22Rv1 (cell line): ENCODE results near the gene CXCR6.
"Not testable (repeated sequence)": the region's sequence is repeated elsewhere in the genome, so short reads cannot be mapped to it uniquely, and the experiment has no call there.

Source experiments
- ZFX ChIP-seq: fragments of 450-650 bp; IDR thresholded peaks from 2 replicates; pipeline ENCODE4 v1.6.1; 2017; ENCODE audit warnings: antibody characterized with exemption, borderline replicate concordance
- TF ChIP-seq, protein P1 (sequence below): fragments of 450-650 bp; IDR thresholded peaks from 2 replicates; pipeline ENCODE4 v1.5.1; 2017; ENCODE audit warnings: mild to moderate bottlenecking

DNA sequence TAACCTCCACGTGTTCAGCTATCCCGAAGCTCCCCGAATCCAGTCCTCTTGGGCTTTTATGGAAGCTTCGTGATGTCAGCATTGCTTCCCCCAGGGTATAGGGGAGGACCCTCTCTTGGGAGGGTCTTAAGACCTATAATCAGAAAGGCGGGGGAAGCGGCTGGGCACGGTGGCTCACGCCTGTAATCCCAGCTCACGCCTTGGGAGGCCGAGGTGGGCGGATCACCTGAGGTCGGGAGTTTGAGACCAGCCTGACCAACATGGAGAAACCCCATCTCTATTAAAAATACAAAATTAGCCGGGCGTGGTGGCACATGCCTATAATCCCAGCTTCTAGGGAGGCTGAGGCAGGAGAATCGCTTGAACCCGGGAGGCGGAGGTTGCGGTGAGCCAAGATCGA is 54.2 kb downstream of the CXCR6 start:
- TF ChIP-seq, protein P1, sequence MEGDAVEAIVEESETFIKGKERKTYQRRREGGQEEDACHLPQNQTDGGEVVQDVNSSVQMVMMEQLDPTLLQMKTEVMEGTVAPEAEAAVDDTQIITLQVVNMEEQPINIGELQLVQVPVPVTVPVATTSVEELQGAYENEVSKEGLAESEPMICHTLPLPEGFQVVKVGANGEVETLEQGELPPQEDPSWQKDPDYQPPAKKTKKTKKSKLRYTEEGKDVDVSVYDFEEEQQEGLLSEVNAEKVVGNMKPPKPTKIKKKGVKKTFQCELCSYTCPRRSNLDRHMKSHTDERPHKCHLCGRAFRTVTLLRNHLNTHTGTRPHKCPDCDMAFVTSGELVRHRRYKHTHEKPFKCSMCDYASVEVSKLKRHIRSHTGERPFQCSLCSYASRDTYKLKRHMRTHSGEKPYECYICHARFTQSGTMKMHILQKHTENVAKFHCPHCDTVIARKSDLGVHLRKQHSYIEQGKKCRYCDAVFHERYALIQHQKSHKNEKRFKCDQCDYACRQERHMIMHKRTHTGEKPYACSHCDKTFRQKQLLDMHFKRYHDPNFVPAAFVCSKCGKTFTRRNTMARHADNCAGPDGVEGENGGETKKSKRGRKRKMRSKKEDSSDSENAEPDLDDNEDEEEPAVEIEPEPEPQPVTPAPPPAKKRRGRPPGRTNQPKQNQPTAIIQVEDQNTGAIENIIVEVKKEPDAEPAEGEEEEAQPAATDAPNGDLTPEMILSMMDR = not testable (repeated sequence)
- TF ChIP-seq ZFX = not testable (repeated sequence)
